CD4-positive, alpha-beta T cell treated with Interleukin-17A for 4 hours (primary cell): Measurements from ENCODE around the gene LCE6A.

ENCODE experiments used
- DNase-seq: peaks from one replicate; pipeline ENCODE4 v3.0.0-alpha.2; 2020; ENCODE audit warnings: mixed read lengths

LCE6A gene

GRCh38 chr1:152878042-152878441 is 35.4 kb downstream of the LCE6A start, which contains the start of gene SMCP:
Gene SMCP (plus strand): TSS chr1:152878322. CDS start chr1:152884423, 6,101 bp downstream.
- no peak for DNase-seq

- DNase-seq, result no peak
Measured at GRCh38 chr1:152879559-152880198, 37.0 kb downstream of the LCE6A start.

- no peak for DNase-seq
Measured at GRCh38 chr1:152880316-152880715, 37.7 kb downstream of the LCE6A start.

GRCh38 chr1:152880907-152881306 is 38.3 kb downstream of the LCE6A start:
- no peak for DNase-seq

- no peak for DNase-seq
Measured at GRCh38 chr1:152884085-152884484, 41.4 kb downstream of the LCE6A start.

- no peak for DNase-seq
Measured at GRCh38 chr1:152884506-152884905, 41.9 kb downstream of the LCE6A start.

GRCh38 chr1:152884966-152885624 is 42.4 kb downstream of the LCE6A start:
- DNase-seq, result no peak

- no peak for DNase-seq
Measured at GRCh38 chr1:152886085-152886484, 43.4 kb downstream of the LCE6A start.

GRCh38 chr1:152886758-152887409 is 44.2 kb downstream of the LCE6A start:
- DNase-seq, result no peak

- DNase-seq, result no peak
Measured at GRCh38 chr1:152888126-152888525, 45.5 kb downstream of the LCE6A start.
